MM.1S (cell line): ENCODE data around the gene NIM1K.
"Not testable (repeated sequence)": the region's sequence is repeated elsewhere in the genome, so short reads cannot be mapped to it uniquely, and the experiment has no call there.

Experiments used
- DNase-seq: peaks from one replicate; pipeline ENCODE4 v3.0.0-alpha.2; 2015
- H2AFZ ChIP-seq: fragments of 300-600 bp; sonication (generic); 2 replicates; pipeline ENCODE4 v1.6.0; 2016; ENCODE audit warnings: antibody characterized with exemption, low read length
- H3F3A ChIP-seq: fragments of 300-600 bp; sonication (generic); 2 replicates; pipeline ENCODE4 v1.6.1; 2016; ENCODE audit warnings: mild to moderate bottlenecking, antibody characterized with exemption, low read length, moderate library complexity, mixed read lengths; ENCODE audit not compliant: insufficient read depth
- H3K27ac ChIP-seq: fragments of 300-600 bp; sonication (generic); 2 replicates; pipeline ENCODE4 v1.5.1; 2016; ENCODE audit warnings: mild to moderate bottlenecking, low read length
- H3K27me3 ChIP-seq: fragments of 300-600 bp; sonication (generic); replicated peaks from 2 replicates; pipeline ENCODE4 v1.6.0; 2016; ENCODE audit warnings: low read length; ENCODE audit not compliant: insufficient read depth
- H3K36me3 ChIP-seq: fragments of 300-600 bp; sonication (generic); replicated peaks from 2 replicates; pipeline ENCODE4 v1.6.1; 2016; ENCODE audit warnings: mild to moderate bottlenecking, low read length, mixed read lengths; ENCODE audit not compliant: insufficient read depth
- H3K4me1 ChIP-seq: fragments of 300-600 bp; sonication (generic); 2 replicates; pipeline ENCODE4 v1.6.1; 2016; ENCODE audit warnings: low read length, mixed read lengths
- H3K4me2 ChIP-seq: fragments of 300-600 bp; sonication (generic); 2 replicates; pipeline ENCODE4 v1.6.0; 2016; ENCODE audit warnings: low read depth, low read length
- H3K4me3 ChIP-seq: fragments of 300-600 bp; sonication (generic); 2 replicates; pipeline ENCODE4 v1.5.1; 2016; ENCODE audit warnings: low read length, mixed read lengths
- H3K79me2 ChIP-seq: fragments of 300-600 bp; sonication (generic); 2 replicates; pipeline ENCODE4 v1.6.1; 2016; ENCODE audit warnings: mixed run types, low read length, mixed read lengths
- H3K9ac ChIP-seq: fragments of 300-600 bp; sonication (generic); 2 replicates; pipeline ENCODE4 v1.6.1; 2016; ENCODE audit warnings: low read length, mixed read lengths
- H3K9me2 ChIP-seq: fragments of 300-600 bp; sonication (generic); replicated peaks from 2 replicates; pipeline ENCODE4 v1.6.1; 2016; ENCODE audit warnings: mild to moderate bottlenecking, low read length, mixed read lengths; ENCODE audit not compliant: insufficient read depth
- H3K9me3 ChIP-seq: fragments of 300-600 bp; sonication (generic); replicated peaks from 2 replicates; pipeline ENCODE4 v1.6.1; 2016; ENCODE audit warnings: mild to moderate bottlenecking, low read length, mixed read lengths; ENCODE audit not compliant: insufficient read depth
- H4K20me1 ChIP-seq: fragments of 300-600 bp; sonication (generic); 2 replicates; pipeline ENCODE4 v1.6.1; 2016; ENCODE audit warnings: mild to moderate bottlenecking, low read length, moderate library complexity, mixed read lengths; ENCODE audit not compliant: insufficient read depth
- CTCF ChIP-seq: fragments of 300-600 bp; sonication (generic); IDR thresholded peaks from 2 replicates; pipeline ENCODE4 v1.5.1; 2016; ENCODE audit warnings: antibody characterized with exemption, low read length, mixed read lengths
- EZH2 ChIP-seq: fragments of 300-600 bp; sonication (generic); optimal IDR thresholded peaks from 2 replicates; pipeline ENCODE3; 2017; ENCODE audit warnings: low read depth, mild to moderate bottlenecking, antibody characterized with exemption, low read length, mixed read lengths
- EZH2phosphoT487 ChIP-seq: fragments of 300-600 bp; sonication (generic); IDR thresholded peaks from 2 replicates; pipeline ENCODE4 v1.6.1; 2018; ENCODE audit warnings: antibody characterized with exemption, low read length

NIM1K gene

GRCh38 chr5:43193894-43194265 lies 1.9 kb downstream of the NIM1K start:
- Histone ChIP-seq H3K27ac (no peak overlapping the region), H3K4me3 (no peak overlapping the region), H3K79me2 (no peaks in the 10 kb centered on the region), H3K27me3 (no peaks in the 10 kb centered on the region), H2AFZ (no peak overlapping the region), H3K4me1 (no peaks in the 10 kb centered on the region), H3K4me2 (no peak overlapping the region), H3K36me3 (no peaks in the 10 kb centered on the region), H3K9me2 (no peaks in the 10 kb centered on the region), H3K9ac (no peak overlapping the region), H4K20me1 (no peaks in the 10 kb centered on the region), H3K9me3 (no peaks in the 10 kb centered on the region), H3F3A (no peaks in the 10 kb centered on the region)
- DNase-seq: no peak
- no peak for TF ChIP-seq CTCF
- TF ChIP-seq EZH2: no peak
- no peak for TF ChIP-seq EZH2phosphoT487

GRCh38 chr5:43195670-43196265 lies 3.7 kb downstream of the NIM1K start:
- Histone ChIP-seq H4K20me1 (no peaks in the 10 kb centered on the region), H3K9ac (no peak overlapping the region), H3K9me3 (no peaks in the 10 kb centered on the region), H3K4me2 (no peak overlapping the region), H3F3A (no peaks in the 10 kb centered on the region), H3K4me3 (no peak overlapping the region), H3K79me2 (no peaks in the 10 kb centered on the region), H3K27ac (no peak overlapping the region), H2AFZ (no peak overlapping the region), H3K27me3 (no peaks in the 10 kb centered on the region), H3K36me3 (no peaks in the 10 kb centered on the region), H3K9me2 (no peaks in the 10 kb centered on the region), H3K4me1 (no peaks in the 10 kb centered on the region)
- no peak for DNase-seq
- no peak for TF ChIP-seq CTCF
- no peak for TF ChIP-seq EZH2
- TF ChIP-seq EZH2phosphoT487: no peak

- H3F3A ChIP-seq: no peaks in the 10 kb centered on the region
- H3K9ac ChIP-seq: no peak overlapping the region
- no peak overlapping the region for H3K4me3 ChIP-seq
- H4K20me1 ChIP-seq: no peaks in the 10 kb centered on the region
- no peak for TF ChIP-seq CTCF
- TF ChIP-seq EZH2phosphoT487: no peak
- no peak for TF ChIP-seq EZH2
- no peaks in the 10 kb centered on the region for H3K9me3 ChIP-seq
- DNase-seq: no peak
- H3K79me2 ChIP-seq: no peaks in the 10 kb centered on the region
- H3K4me1 ChIP-seq: no peaks in the 10 kb centered on the region
- H3K27ac ChIP-seq: no peak overlapping the region
- no peaks in the 10 kb centered on the region for H3K36me3 ChIP-seq
- no peak overlapping the region for H2AFZ ChIP-seq
- no peak overlapping the region for H3K4me2 ChIP-seq
- no peaks in the 10 kb centered on the region for H3K9me2 ChIP-seq
- H3K27me3 ChIP-seq: no peaks in the 10 kb centered on the region
Measured at GRCh38 chr5:43197535-43197934, 5.5 kb downstream of the NIM1K start.

- not testable (repeated sequence) for H3K27me3 ChIP-seq
Measured at GRCh38 chr5:43201442-43201841, 9.4 kb downstream of the NIM1K start.

More at GRCh38 chr5:43201442-43201841, 9.4 kb downstream of the NIM1K start:
- not testable (repeated sequence) for H3K4me3 ChIP-seq, H3K27ac ChIP-seq, H3K79me2 ChIP-seq, H3F3A ChIP-seq, H2AFZ ChIP-seq, H3K4me2 ChIP-seq, H3K36me3 ChIP-seq, H4K20me1 ChIP-seq, H3K4me1 ChIP-seq, H3K9me3 ChIP-seq, DNase-seq, H3K9me2 ChIP-seq, H3K9ac ChIP-seq
